Neural progenitor cell (in vitro differentiated cells): ENCODE results near the gene GALNT13. TPM values are rescaled to one million over a fixed set of nuclear protein-coding genes. Genes with fewer than 3 reads are reported as not detected.

Experiments used
- DNase-seq: peaks from one replicate; pipeline ENCODE4 v3.0.0-alpha.2; 2016; ENCODE audit warnings: low spot score
- H2AFZ ChIP-seq: fragments of 200-600 bp; sonication (generic); replicated peaks from 2 replicates; pipeline ENCODE4 v1.6.1; 2016; ENCODE audit warnings: antibody characterized with exemption
- H3F3A ChIP-seq: fragments of 200-600 bp; sonication (generic); 2 replicates; pipeline ENCODE4 v1.6.1; 2016; ENCODE audit warnings: antibody characterized with exemption, low read depth
- H3K27ac ChIP-seq: fragments of 200-600 bp; sonication (generic); 2 replicates; pipeline ENCODE4 v1.5.1; 2016; ENCODE audit warnings: mild to moderate bottlenecking
- H3K27me3 ChIP-seq: fragments of 200-600 bp; sonication (generic); 2 replicates; pipeline ENCODE4 v1.6.1; 2016; ENCODE audit warnings: mild to moderate bottlenecking, moderate library complexity
- H3K36me3 ChIP-seq: fragments of 200-600 bp; sonication (generic); 2 replicates; pipeline ENCODE4 v1.5.1; 2016
- H3K4me1 ChIP-seq: fragments of 200-600 bp; sonication (generic); 2 replicates; pipeline ENCODE4 v1.6.1; 2016; ENCODE audit warnings: mixed run types
- H3K4me2 ChIP-seq: fragments of 200-600 bp; sonication (generic); 2 replicates; pipeline ENCODE4 v1.6.1; 2016
- H3K4me3 ChIP-seq: fragments of 200-600 bp; sonication (generic); 2 replicates; pipeline ENCODE4 v1.5.1; 2016
- H3K79me2 ChIP-seq: fragments of 200-600 bp; sonication (generic); 2 replicates; pipeline ENCODE4 v1.6.1; 2016; ENCODE audit warnings: low read depth
- H3K9ac ChIP-seq: fragments of 200-600 bp; sonication (generic); 2 replicates; pipeline ENCODE4 v1.6.1; 2016
- H3K9me3 ChIP-seq: fragments of 200-600 bp; sonication (generic); 2 replicates; pipeline ENCODE4 v1.5.1; 2016; ENCODE audit warnings: low read depth
- H4K20me1 ChIP-seq: fragments of 200-600 bp; sonication (generic); 2 replicates; pipeline ENCODE4 v1.6.1; 2016; ENCODE audit warnings: low read depth
- H3K27ac Mint-ChIP-seq: 3 replicates; pipeline ENCODE4 v1.8.0; 2021; ENCODE audit warnings: mixed read lengths
- H3K27me3 Mint-ChIP-seq: 2 replicates; pipeline ENCODE4 v1.8.0; 2022; ENCODE audit warnings: low read depth, mild to moderate bottlenecking, inconsistent platforms, moderate library complexity, mixed read lengths; ENCODE audit not compliant: insufficient read depth
- H3K36me3 Mint-ChIP-seq: 3 replicates; pipeline ENCODE4 v1.8.0; 2021; ENCODE audit warnings: mixed read lengths
- H3K4me1 Mint-ChIP-seq: 3 replicates; pipeline ENCODE4 v1.8.0; 2021; ENCODE audit warnings: mixed read lengths
- H3K4me3 Mint-ChIP-seq: 3 replicates; pipeline ENCODE4 v1.8.0; 2021; ENCODE audit warnings: mild to moderate bottlenecking, moderate library complexity, mixed read lengths
- H3K9me3 Mint-ChIP-seq: 3 replicates; pipeline ENCODE4 v1.8.0; 2020; ENCODE audit warnings: mixed read lengths
- EZH2 ChIP-seq: fragments of 200-600 bp; sonication (generic); IDR thresholded peaks from 2 replicates; pipeline ENCODE4 v1.6.1; 2017; ENCODE audit warnings: antibody characterized with exemption, mild to moderate bottlenecking, moderate library complexity
- EZH2phosphoT487 ChIP-seq: fragments of 200-600 bp; sonication (generic); IDR thresholded peaks from 2 replicates; pipeline ENCODE4 v1.6.1; 2017; ENCODE audit warnings: antibody characterized with exemption
- total RNA-seq: library from RNA; depleted of rRNA; stranded (reverse); fragments of >200 nt; gene quantifications from 2 replicates; pipeline ENCODE4 v1.2.3, GENCODE V29; 2015; ENCODE audit warnings: low replicate concordance
- TF ChIP-seq, protein P1 (sequence below): fragments of 200-600 bp; sonication (generic); IDR thresholded peaks from 2 replicates; pipeline ENCODE4 v1.5.1; 2017; ENCODE audit warnings: antibody characterized with exemption, mild to moderate bottlenecking

Gene GALNT13
- total RNA-seq, 1 donor from 2014 or later: 5.9 TPM

DNA sequence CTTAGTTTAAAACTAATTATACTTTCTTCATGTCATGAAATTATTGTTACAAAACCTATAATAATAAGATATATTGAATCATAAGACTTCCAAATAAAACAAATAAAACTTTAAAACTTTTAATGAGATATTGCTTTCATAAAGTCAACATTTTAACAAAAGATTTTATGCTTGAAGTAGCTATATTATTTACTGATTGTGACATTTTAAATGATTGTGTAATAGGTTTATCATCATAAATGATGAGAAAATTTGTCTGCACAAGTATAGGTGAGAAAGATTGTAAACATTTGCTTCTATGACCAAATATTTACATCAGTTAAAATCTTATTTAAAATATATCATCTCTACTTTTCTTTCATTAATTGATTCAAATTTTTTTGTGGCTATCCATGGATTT is 5.1 kb upstream of the GALNT13 start:
- Mint-ChIP-seq H3K27me3 (peaks cover 6% of the 10 kb centered on the region), H3K9me3 (no peaks in the 10 kb centered on the region), H3K4me3 (no peak overlapping the region), H3K36me3 (no peaks in the 10 kb centered on the region), H3K4me1 (peaks cover 5% of the 10 kb centered on the region), H3K27ac (no peak overlapping the region)
- no peak overlapping the region for H2AFZ ChIP-seq
- no peak overlapping the region for H3K27ac ChIP-seq
- H3K27me3 ChIP-seq: peaks cover 13% of the 10 kb centered on the region
- H3K4me2 ChIP-seq: no peak overlapping the region
- no peak overlapping the region for H3K9ac ChIP-seq
- no peaks in the 10 kb centered on the region for H3K4me1 ChIP-seq
- H3K9me3 ChIP-seq: no peaks in the 10 kb centered on the region
- H3K4me3 ChIP-seq: no peak overlapping the region
- DNase-seq: no peak
- TF ChIP-seq EZH2 (no peak), EZH2phosphoT487 (no peak)
- TF ChIP-seq, protein P1, sequence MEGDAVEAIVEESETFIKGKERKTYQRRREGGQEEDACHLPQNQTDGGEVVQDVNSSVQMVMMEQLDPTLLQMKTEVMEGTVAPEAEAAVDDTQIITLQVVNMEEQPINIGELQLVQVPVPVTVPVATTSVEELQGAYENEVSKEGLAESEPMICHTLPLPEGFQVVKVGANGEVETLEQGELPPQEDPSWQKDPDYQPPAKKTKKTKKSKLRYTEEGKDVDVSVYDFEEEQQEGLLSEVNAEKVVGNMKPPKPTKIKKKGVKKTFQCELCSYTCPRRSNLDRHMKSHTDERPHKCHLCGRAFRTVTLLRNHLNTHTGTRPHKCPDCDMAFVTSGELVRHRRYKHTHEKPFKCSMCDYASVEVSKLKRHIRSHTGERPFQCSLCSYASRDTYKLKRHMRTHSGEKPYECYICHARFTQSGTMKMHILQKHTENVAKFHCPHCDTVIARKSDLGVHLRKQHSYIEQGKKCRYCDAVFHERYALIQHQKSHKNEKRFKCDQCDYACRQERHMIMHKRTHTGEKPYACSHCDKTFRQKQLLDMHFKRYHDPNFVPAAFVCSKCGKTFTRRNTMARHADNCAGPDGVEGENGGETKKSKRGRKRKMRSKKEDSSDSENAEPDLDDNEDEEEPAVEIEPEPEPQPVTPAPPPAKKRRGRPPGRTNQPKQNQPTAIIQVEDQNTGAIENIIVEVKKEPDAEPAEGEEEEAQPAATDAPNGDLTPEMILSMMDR: no peak
- peaks cover 10% of the 10 kb centered on the region for H3F3A ChIP-seq
- H3K79me2 ChIP-seq: no peaks in the 10 kb centered on the region
- H4K20me1 ChIP-seq: no peaks in the 10 kb centered on the region
- no peaks in the 10 kb centered on the region for H3K36me3 ChIP-seq

DNA sequence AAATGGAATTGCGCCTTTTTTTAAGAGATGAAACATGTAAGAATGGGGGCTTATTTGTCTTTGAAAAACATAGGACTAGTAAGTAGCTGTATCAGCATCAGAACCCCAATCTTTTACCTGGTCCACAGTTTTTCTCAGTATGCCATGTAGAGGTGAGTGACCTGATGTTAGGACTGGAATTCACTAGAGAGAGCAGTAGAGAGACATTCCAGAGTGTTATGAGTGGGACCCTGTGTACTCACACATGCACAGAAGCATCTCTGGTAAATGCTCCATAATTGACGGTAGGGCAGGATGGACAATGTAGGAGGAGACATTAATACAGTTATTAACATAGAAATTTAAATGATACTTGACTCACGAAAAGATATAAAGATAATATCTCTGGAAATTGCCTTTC is 1.4 kb upstream of the GALNT13 start:
- H3K4me3 ChIP-seq: no peak overlapping the region
- H3K27ac ChIP-seq: no peak overlapping the region
- H3K9ac ChIP-seq: no peak overlapping the region
- Mint-ChIP-seq H3K9me3 (no peaks in the 10 kb centered on the region), H3K36me3 (no peaks in the 10 kb centered on the region), H3K27ac (no peak overlapping the region), H3K4me3 (peak overlapping the region; percentile 89), H3K27me3 (peaks cover 22% of the 10 kb centered on the region), H3K4me1 (peaks cover 23% of the 10 kb centered on the region)
- H3K4me2 ChIP-seq: no peak overlapping the region
- no peaks in the 10 kb centered on the region for H3K79me2 ChIP-seq
- no peak overlapping the region for H2AFZ ChIP-seq
- H3K27me3 ChIP-seq: peaks cover 48% of the 10 kb centered on the region
- H3K4me1 ChIP-seq: peaks cover 13% of the 10 kb centered on the region
- H3K9me3 ChIP-seq: no peaks in the 10 kb centered on the region
- peaks cover 27% of the 10 kb centered on the region for H4K20me1 ChIP-seq
- DNase-seq: peak; percentile 34
- peaks cover 26% of the 10 kb centered on the region for H3F3A ChIP-seq
- TF ChIP-seq, protein P1: peak; percentile 53
- TF ChIP-seq EZH2: no peak
- H3K36me3 ChIP-seq: no peaks in the 10 kb centered on the region

DNA sequence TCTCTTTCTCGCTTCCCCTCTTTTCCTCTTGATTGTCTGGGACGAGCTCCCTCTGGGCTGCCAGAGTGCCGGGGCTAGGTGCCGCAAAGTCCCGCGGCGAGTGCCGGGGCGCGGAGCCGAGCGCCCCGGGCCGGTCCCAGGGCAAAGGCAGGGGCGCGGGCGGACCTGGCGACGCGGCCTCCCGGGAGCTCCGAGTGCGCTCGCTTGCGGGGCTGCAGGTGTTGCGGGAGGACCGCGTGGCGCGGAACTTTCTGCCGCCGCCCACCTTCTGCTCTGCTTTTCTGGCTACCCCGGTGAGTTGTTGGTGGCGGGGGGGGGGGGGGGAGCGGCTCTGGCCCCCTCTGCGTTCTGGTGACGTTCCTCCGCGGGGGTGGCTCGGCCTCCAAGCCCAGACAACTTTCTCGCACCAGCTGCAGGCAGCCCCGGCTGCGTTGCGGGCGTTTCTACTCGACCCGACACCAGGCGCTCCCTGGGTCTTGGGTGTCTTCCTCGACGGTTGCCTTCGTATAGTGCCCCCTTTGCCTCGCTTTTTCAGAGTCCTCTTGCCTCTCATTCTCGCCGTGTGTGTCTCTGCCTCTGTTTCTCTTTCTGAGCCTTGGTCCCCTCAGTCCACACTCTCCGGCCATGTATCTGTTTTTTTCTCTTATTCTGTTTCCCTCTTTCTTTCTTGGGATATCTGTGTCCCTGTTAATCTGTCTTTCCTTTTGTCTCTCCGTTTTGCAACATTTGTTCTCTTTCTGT is 759 bp downstream of the GALNT13 start:
- Mint-ChIP-seq H3K27me3 (peaks cover 22% of the 10 kb centered on the region), H3K4me1 (peaks cover 23% of the 10 kb centered on the region), H3K27ac (no peak overlapping the region), H3K36me3 (no peaks in the 10 kb centered on the region), H3K4me3 (peak overlapping the region; percentile 89), H3K9me3 (no peaks in the 10 kb centered on the region)
- peak overlapping the region; percentile 94 for H2AFZ ChIP-seq
- H3F3A ChIP-seq: peaks cover 26% of the 10 kb centered on the region
- peak overlapping the region; percentile 80 for H3K4me2 ChIP-seq
- TF ChIP-seq EZH2phosphoT487 (no peak), EZH2 (no peak)
- TF ChIP-seq, protein P1: no peak
- no peaks in the 10 kb centered on the region for H3K9me3 ChIP-seq
- H3K9ac ChIP-seq: no peak overlapping the region
- peaks cover 53% of the 10 kb centered on the region for H3K27me3 ChIP-seq
- peaks cover 13% of the 10 kb centered on the region for H3K4me1 ChIP-seq
- peaks cover 33% of the 10 kb centered on the region for H4K20me1 ChIP-seq
- H3K36me3 ChIP-seq: no peaks in the 10 kb centered on the region
- no peaks in the 10 kb centered on the region for H3K79me2 ChIP-seq
- peak overlapping the region; percentile 68 for H3K4me3 ChIP-seq
- DNase-seq: peak; percentile 45
- H3K27ac ChIP-seq: no peak overlapping the region
